Mesenteric fat pad (tissue), 1 donor: ENCODE measurements around the gene SRRT. TPM values are rescaled to one million over a fixed set of nuclear protein-coding genes. Genes with fewer than 3 reads are reported as not detected.
"Not testable (repeated sequence)": the region's sequence is repeated elsewhere in the genome, so short reads cannot be mapped to it uniquely, and the experiment has no call there.

Experiments used
- DNase-seq: peaks from one replicate; pipeline ENCODE4 v3.0.0-alpha.2; 2020; ENCODE audit warnings: low spot score
- total RNA-seq: library from RNA; stranded (reverse); fragmentation: NEBNext Ultra II Directional; extraction: Animal tissue kit (Norgen Biotek cat#: 25700); gene quantifications from one replicate; pipeline ENCODE4 v1.2.1, GENCODE V29; 2021
- donor health status: DM: yes; HTN: yes; CAD: no.

The SRRT gene
- total RNA-seq, 1 donor from 2014 or later = 135 TPM

- no peak for DNase-seq
Measured at GRCh38 chr7:100894860-100895700, 20.2 kb downstream of the SRRT start.

DNA sequence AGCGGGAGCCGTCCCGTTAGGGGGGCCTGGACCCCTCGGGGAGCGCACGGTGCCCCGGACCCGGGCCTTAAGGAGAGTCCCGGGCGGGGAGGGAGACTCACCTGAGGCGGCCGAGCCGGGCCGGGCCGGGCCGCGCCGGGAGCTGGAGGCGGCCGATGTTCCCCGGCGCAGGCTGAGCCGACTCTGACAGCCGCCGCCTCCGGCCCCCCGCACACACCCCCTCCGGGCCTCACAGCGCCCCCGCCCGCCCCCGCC, 20.7 kb downstream of the SRRT start, which contains the start of gene ACHE:
ACHE (minus strand) TSS at position 188 of the 255 bp plus-strand sequence. CDS start 1,656 bp downstream, outside the sequence.
- DNase-seq = no peak

- no peak for DNase-seq
Measured at GRCh38 chr7:100895956-100896731, 21.2 kb downstream of the SRRT start.

- no peak for DNase-seq
Measured at GRCh38 chr7:100896732-100897608, 22.1 kb downstream of the SRRT start.

- DNase-seq = no peak
Measured at GRCh38 chr7:100897772-100898454, 23.0 kb downstream of the SRRT start.

DNA sequence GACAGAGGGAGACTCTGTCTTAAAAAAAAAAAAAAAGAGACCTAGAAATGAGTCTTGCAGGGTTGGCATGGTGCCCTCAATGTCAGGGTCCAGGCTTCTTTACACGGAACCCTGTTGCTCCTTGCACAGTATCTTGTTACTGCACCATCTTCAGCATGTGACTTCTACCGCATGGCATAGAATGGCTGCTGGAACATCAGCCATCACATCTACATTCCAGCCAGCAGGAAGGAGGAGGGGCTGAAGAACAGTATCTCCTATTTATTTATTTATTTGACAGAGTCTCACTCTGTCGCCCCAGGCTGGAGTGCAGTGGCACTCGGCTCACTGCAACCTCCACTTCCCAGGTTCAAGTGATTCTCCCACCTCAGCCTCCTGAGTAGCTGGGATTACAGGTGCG, 24.5 kb downstream of the SRRT start:
- no peak for DNase-seq

- no peak for DNase-seq
Measured at GRCh38 chr7:100900978-100901377, 26.1 kb downstream of the SRRT start.

DNA sequence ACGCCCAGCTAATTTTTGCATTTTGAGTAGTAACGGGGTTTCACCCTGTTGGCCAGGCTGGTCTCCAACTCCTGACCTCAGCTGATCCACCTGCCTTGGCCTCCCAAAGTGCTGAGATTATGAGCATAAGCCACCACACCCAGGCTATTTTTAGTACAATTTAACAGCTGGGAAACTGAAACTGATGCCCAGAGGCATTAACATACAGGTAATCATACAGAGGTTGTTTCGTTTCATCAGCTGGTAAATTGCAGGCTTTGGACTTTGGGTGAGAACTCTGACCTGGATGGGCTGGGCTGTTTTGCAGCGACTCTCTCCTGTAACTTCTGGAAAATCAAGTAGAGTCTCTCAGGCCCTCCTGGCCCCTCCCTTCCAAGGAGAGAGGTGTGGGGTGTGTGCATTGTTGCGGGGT, 27.0 kb downstream of the SRRT start:
- DNase-seq = no peak

GRCh38 chr7:100902638-100903037, 27.7 kb downstream of the SRRT start:
- no peak for DNase-seq

DNA sequence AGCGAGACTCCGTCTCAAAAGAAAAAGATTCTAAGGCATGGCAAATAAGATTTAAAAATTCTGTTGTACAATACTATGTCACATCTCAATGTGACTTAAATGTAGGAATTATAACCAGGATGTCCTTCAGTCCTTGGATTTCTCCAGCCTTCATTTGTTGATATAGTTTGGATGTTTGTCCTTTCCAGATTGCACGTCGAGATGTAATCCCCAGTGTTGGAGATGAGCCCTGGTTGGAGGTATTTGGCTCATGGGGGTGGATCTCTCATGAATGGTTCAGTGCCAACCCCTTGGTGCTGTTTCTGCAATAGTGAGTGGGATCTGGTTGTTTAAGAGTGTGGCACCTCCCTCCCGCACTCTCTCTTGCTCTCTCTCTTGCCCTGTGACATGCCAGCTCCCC, 33.6 kb downstream of the SRRT start:
- DNase-seq = no peak

DNA sequence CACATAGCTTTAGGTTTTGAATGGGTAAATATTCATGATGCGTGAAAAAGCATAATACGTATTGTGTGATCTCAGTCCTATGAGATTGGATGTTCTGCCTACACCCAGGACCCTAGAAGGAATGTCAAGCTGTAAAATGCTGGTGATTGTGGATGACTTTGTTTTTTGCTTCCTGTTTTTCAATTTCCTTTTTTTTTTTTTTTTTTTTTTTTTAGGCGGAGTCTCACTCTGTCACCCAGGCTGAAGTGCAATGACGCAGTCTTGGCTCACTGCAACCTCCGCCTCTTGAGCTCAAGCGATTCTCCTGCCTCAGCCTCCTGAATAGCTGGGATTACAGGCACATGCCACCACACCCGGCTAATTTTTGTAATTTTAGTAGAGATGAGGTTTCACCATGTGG, 35.5 kb downstream of the SRRT start:
- DNase-seq = not testable (repeated sequence)

- DNase-seq = no peak
Measured at GRCh38 chr7:100911484-100911883, 36.6 kb downstream of the SRRT start.

DNA sequence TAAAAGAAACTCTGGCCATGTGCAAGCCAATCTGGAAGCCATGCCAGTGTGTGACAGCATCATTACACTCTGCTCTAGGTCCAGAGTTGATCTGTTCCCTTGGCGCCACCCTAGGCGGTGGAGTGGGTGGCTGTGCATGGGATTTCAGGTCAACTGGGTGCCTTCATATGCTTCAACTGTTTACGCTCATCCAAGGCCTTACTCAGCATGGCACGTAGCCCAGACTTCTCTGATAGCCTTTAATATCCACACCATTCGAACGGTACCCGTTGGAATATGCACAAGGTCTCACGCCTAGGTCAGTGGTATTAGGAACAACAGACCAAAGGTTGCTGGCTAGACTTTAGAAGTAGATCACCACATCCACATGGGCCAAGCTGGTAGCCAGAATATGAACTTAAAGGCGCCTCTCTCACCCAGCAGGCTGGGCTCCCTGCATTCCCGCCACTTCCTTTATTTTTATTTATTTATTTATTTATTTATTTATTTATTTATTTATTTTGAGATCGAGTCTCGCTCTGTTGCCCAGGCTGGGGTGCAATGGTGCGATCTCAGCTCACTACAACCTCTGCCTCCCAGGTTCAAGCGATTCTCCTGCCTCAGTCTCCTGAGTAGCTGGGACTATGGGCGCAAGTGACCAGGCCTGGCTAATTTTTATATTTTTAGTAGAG, 39.4 kb downstream of the SRRT start:
- no peak for DNase-seq

GRCh38 chr7:100914879-100915447, 40.1 kb downstream of the SRRT start:
- no peak for DNase-seq

DNA sequence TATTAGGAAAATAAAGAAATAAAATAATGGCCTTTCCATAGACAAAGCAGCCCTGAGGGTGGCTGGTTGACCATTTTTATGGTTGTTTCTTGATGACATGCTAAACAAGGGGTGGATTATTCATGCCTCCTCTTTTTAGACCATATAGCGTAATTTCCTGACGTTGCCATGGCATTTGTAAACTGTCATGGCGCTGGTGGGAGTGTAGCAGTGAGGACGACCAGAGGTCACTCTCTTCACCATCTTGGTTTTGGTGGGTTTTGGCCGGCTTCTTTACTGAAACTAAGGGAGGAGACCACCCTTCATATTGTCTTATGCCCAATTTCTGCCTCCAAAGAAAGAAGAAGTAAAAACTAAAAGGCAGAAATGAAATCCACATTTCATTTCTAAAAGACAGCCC, 44.4 kb downstream of the SRRT start:
- DNase-seq = not testable (repeated sequence)

DNA sequence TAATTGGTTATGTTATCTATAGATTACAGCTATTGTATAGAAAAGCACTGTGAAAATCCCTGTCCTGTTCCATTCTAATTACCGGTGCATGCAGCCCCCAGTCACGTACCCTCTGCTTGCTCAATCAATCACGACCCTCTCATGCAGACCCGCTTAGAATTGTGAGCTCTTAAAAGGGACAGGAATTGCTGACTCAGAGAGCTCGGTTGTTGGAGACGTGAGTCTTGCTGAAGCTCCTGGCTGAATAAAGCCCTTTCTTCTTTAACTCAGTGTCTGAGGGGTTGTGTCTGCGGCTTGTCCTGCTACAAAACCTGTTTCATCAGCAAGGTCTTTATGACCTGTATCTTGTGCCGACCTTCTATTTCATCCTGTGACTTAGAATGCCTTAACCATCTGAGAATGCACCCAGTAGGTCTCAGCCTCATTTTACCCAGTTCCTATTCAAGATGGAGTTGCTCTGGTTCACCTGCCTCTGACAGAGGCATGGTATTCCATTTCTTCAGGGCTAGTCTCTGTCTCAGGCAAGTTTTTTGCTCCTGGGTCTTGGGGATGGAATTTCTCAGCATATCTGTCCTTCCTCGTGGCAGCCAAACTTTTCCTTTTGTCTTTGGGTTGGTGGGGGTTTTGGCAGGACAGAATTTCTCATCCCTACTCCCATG, 45.0 kb downstream of the SRRT start:
- not testable (repeated sequence) for DNase-seq

GRCh38 chr7:100921039-100921438, 46.1 kb downstream of the SRRT start:
- no peak for DNase-seq

GRCh38 chr7:100923616-100924015, 48.7 kb downstream of the SRRT start:
- not testable (repeated sequence) for DNase-seq

- DNase-seq = no peak
Measured at GRCh38 chr7:100929808-100930174, 54.9 kb downstream of the SRRT start.

- DNase-seq = no peak
Measured at GRCh38 chr7:100933734-100934133, 58.8 kb downstream of the SRRT start.
